CD4-positive, alpha-beta T cell treated with Interleukin-10 for 1 hour (primary cell): Measurements from ENCODE around the gene ARID4B.
A peak's percentile ranks its signal among the peaks of the same experiment; 100 is the strongest.
"Not testable (repeated sequence)": the region's sequence is repeated elsewhere in the genome, so short reads cannot be mapped to it uniquely, and the experiment has no call there.

Experiments used
- DNase-seq: peaks from one replicate; pipeline ENCODE4 v3.0.0-alpha.2; 2020

Gene ARID4B

GRCh38 chr1:235266325-235266724 lies 61.7 kb downstream of the ARID4B start:
- DNase-seq, result no peak

GRCh38 chr1:235265900-235266299 lies 62.1 kb downstream of the ARID4B start:
- DNase-seq, result no peak

GRCh38 chr1:235264327-235264726 lies 63.7 kb downstream of the ARID4B start:
- no peak for DNase-seq

GRCh38 chr1:235262539-235262938 lies 65.4 kb downstream of the ARID4B start:
- DNase-seq, result no peak

- DNase-seq, result no peak
These were observed 66.7 kb downstream of the ARID4B start for GRCh38 chr1:235261243-235261642.

GRCh38 chr1:235259133-235259778 lies 68.7 kb downstream of the ARID4B start:
- DNase-seq, result no peak

GRCh38 chr1:235258068-235258467 lies 69.9 kb downstream of the ARID4B start:
- DNase-seq, result not testable (repeated sequence)

- DNase-seq, result no peak
These were observed 73.3 kb downstream of the ARID4B start for GRCh38 chr1:235254721-235255120.

- peak; percentile 79 for DNase-seq
These were observed 74.6 kb downstream of the ARID4B start for GRCh38 chr1:235253219-235253962.

GRCh38 chr1:235250430-235250829 lies 77.5 kb downstream of the ARID4B start:
- DNase-seq, result no peak

GRCh38 chr1:235246022-235246948 lies 81.7 kb downstream of the ARID4B start:
- DNase-seq, result no peak

GRCh38 chr1:235244974-235245592 lies 82.9 kb downstream of the ARID4B start:
- peak; percentile 18 for DNase-seq

GRCh38 chr1:235240960-235241359 lies 87.0 kb downstream of the ARID4B start:
- DNase-seq, result no peak

GRCh38 chr1:235239851-235240250 lies 88.1 kb downstream of the ARID4B start:
- DNase-seq, result no peak

GRCh38 chr1:235238558-235238957 lies 89.4 kb downstream of the ARID4B start:
- DNase-seq, result no peak

GRCh38 chr1:235236128-235236527 lies 91.9 kb downstream of the ARID4B start:
- DNase-seq, result no peak

GRCh38 chr1:235229868-235230267 lies 98.1 kb downstream of the ARID4B start:
- no peak for DNase-seq

GRCh38 chr1:235227414-235227813 lies 100.6 kb downstream of the ARID4B start:
- DNase-seq, result no peak

GRCh38 chr1:235226933-235227332 lies 101.0 kb downstream of the ARID4B start:
- no peak for DNase-seq

- DNase-seq, result no peak
These were observed 102.7 kb downstream of the ARID4B start for GRCh38 chr1:235225299-235225698.

- no peak for DNase-seq
These were observed 106.2 kb downstream of the ARID4B start for GRCh38 chr1:235221653-235222375.

- no peak for DNase-seq
These were observed 112.5 kb downstream of the ARID4B start for GRCh38 chr1:235215453-235215852.
